Neural progenitor cell (in vitro differentiated cells): ENCODE data around the gene QKI. TPM values are rescaled to one million over a fixed set of nuclear protein-coding genes. Genes with fewer than 3 reads are reported as not detected.

Experiments used
- DNase-seq: peaks from one replicate; pipeline ENCODE4 v3.0.0-alpha.2; 2016; ENCODE audit warnings: low spot score
- H2AFZ ChIP-seq: fragments of 200-600 bp; sonication (generic); replicated peaks from 2 replicates; pipeline ENCODE4 v1.6.1; 2016; ENCODE audit warnings: antibody characterized with exemption
- H3F3A ChIP-seq: fragments of 200-600 bp; sonication (generic); 2 replicates; pipeline ENCODE4 v1.6.1; 2016; ENCODE audit warnings: antibody characterized with exemption, low read depth
- H3K27ac ChIP-seq: fragments of 200-600 bp; sonication (generic); 2 replicates; pipeline ENCODE4 v1.5.1; 2016; ENCODE audit warnings: mild to moderate bottlenecking
- H3K27me3 ChIP-seq: fragments of 200-600 bp; sonication (generic); 2 replicates; pipeline ENCODE4 v1.6.1; 2016; ENCODE audit warnings: mild to moderate bottlenecking, moderate library complexity
- H3K36me3 ChIP-seq: fragments of 200-600 bp; sonication (generic); 2 replicates; pipeline ENCODE4 v1.5.1; 2016
- H3K4me1 ChIP-seq: fragments of 200-600 bp; sonication (generic); 2 replicates; pipeline ENCODE4 v1.6.1; 2016; ENCODE audit warnings: mixed run types
- H3K4me2 ChIP-seq: fragments of 200-600 bp; sonication (generic); 2 replicates; pipeline ENCODE4 v1.6.1; 2016
- H3K4me3 ChIP-seq: fragments of 200-600 bp; sonication (generic); 2 replicates; pipeline ENCODE4 v1.5.1; 2016
- H3K79me2 ChIP-seq: fragments of 200-600 bp; sonication (generic); 2 replicates; pipeline ENCODE4 v1.6.1; 2016; ENCODE audit warnings: low read depth
- H3K9ac ChIP-seq: fragments of 200-600 bp; sonication (generic); 2 replicates; pipeline ENCODE4 v1.6.1; 2016
- H3K9me3 ChIP-seq: fragments of 200-600 bp; sonication (generic); 2 replicates; pipeline ENCODE4 v1.5.1; 2016; ENCODE audit warnings: low read depth
- H4K20me1 ChIP-seq: fragments of 200-600 bp; sonication (generic); 2 replicates; pipeline ENCODE4 v1.6.1; 2016; ENCODE audit warnings: low read depth
- H3K27ac Mint-ChIP-seq: 3 replicates; pipeline ENCODE4 v1.8.0; 2021; ENCODE audit warnings: mixed read lengths
- H3K27me3 Mint-ChIP-seq: 2 replicates; pipeline ENCODE4 v1.8.0; 2022; ENCODE audit warnings: low read depth, mild to moderate bottlenecking, inconsistent platforms, moderate library complexity, mixed read lengths; ENCODE audit not compliant: insufficient read depth
- H3K36me3 Mint-ChIP-seq: 3 replicates; pipeline ENCODE4 v1.8.0; 2021; ENCODE audit warnings: mixed read lengths
- H3K4me1 Mint-ChIP-seq: 3 replicates; pipeline ENCODE4 v1.8.0; 2021; ENCODE audit warnings: mixed read lengths
- H3K4me3 Mint-ChIP-seq: 3 replicates; pipeline ENCODE4 v1.8.0; 2021; ENCODE audit warnings: mild to moderate bottlenecking, moderate library complexity, mixed read lengths
- H3K9me3 Mint-ChIP-seq: 3 replicates; pipeline ENCODE4 v1.8.0; 2020; ENCODE audit warnings: mixed read lengths
- EZH2 ChIP-seq: fragments of 200-600 bp; sonication (generic); IDR thresholded peaks from 2 replicates; pipeline ENCODE4 v1.6.1; 2017; ENCODE audit warnings: antibody characterized with exemption, mild to moderate bottlenecking, moderate library complexity
- EZH2phosphoT487 ChIP-seq: fragments of 200-600 bp; sonication (generic); IDR thresholded peaks from 2 replicates; pipeline ENCODE4 v1.6.1; 2017; ENCODE audit warnings: antibody characterized with exemption
- total RNA-seq: library from RNA; depleted of rRNA; stranded (reverse); fragments of >200 nt; gene quantifications from 2 replicates; pipeline ENCODE4 v1.2.3, GENCODE V29; 2015; ENCODE audit warnings: low replicate concordance
- TF ChIP-seq, protein P1 (sequence below): fragments of 200-600 bp; sonication (generic); IDR thresholded peaks from 2 replicates; pipeline ENCODE4 v1.5.1; 2017; ENCODE audit warnings: antibody characterized with exemption, mild to moderate bottlenecking

The QKI gene
- total RNA-seq, 1 donor from 2014 or later: 212 TPM

DNA sequence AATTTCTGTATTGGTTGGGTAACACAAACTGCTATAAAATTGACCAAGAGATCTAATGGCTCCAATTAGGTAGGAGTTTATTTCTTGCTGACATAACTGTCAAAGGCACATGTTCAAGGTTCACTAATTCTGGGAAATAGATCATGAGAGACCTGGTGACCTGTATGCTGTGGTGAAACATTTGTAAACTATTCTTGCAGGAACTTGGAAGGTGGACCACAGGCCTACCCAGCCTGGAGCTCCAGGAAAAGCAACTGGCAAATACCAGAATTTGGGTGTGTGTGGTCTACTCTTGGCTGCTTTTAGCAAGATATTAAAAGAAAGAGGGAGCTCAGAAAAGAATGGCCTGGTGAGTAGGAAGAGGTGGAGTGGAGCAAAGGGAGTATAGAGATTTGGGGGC is 184.6 kb downstream of the QKI start:
- H4K20me1 ChIP-seq: no peaks in the 10 kb centered on the region
- no peaks in the 10 kb centered on the region for H3K27me3 Mint-ChIP-seq
- H3K4me2 ChIP-seq: no peak overlapping the region
- no peaks in the 10 kb centered on the region for H3K9me3 ChIP-seq
- H3K4me3 ChIP-seq: no peak overlapping the region
- DNase-seq: no peak
- TF ChIP-seq EZH2phosphoT487 (no peak), EZH2 (no peak)
- TF ChIP-seq, protein P1, sequence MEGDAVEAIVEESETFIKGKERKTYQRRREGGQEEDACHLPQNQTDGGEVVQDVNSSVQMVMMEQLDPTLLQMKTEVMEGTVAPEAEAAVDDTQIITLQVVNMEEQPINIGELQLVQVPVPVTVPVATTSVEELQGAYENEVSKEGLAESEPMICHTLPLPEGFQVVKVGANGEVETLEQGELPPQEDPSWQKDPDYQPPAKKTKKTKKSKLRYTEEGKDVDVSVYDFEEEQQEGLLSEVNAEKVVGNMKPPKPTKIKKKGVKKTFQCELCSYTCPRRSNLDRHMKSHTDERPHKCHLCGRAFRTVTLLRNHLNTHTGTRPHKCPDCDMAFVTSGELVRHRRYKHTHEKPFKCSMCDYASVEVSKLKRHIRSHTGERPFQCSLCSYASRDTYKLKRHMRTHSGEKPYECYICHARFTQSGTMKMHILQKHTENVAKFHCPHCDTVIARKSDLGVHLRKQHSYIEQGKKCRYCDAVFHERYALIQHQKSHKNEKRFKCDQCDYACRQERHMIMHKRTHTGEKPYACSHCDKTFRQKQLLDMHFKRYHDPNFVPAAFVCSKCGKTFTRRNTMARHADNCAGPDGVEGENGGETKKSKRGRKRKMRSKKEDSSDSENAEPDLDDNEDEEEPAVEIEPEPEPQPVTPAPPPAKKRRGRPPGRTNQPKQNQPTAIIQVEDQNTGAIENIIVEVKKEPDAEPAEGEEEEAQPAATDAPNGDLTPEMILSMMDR: no peak
- peak overlapping the region; percentile 6 for H3K4me3 Mint-ChIP-seq
- H3K4me1 ChIP-seq: no peaks in the 10 kb centered on the region
- H2AFZ ChIP-seq: no peak overlapping the region
- H3K9ac ChIP-seq: no peak overlapping the region
- no peaks in the 10 kb centered on the region for H3K79me2 ChIP-seq
- H3K27ac ChIP-seq: no peak overlapping the region
- peaks cover 2% of the 10 kb centered on the region for H3K9me3 Mint-ChIP-seq
- no peaks in the 10 kb centered on the region for H3F3A ChIP-seq
- no peaks in the 10 kb centered on the region for H3K36me3 Mint-ChIP-seq
- peaks cover 5% of the 10 kb centered on the region for H3K4me1 Mint-ChIP-seq
- no peaks in the 10 kb centered on the region for H3K27me3 ChIP-seq
- H3K36me3 ChIP-seq: no peaks in the 10 kb centered on the region
- H3K27ac Mint-ChIP-seq: no peak overlapping the region

DNA sequence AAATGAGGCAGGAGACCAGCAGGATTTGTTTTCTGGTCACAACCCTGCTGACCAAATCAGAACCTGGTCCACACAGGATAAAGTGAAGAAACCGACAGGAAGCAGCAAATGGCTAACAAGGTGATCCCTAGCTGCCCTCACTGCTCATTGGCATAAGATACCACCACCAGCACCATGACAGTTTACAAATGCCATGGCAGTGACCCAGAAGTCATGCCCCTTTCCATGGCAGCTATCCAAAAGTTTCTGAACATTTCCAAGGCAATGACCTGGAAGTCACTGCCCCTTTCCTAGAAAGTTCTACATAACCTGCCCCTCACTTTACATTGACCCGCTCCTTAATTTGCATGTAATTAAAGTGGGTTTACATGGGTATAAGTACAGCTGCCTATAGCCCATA is 185.2 kb downstream of the QKI start:
- H3K4me3 Mint-ChIP-seq: no peak overlapping the region
- Histone ChIP-seq H3K79me2 (no peaks in the 10 kb centered on the region), H3K4me2 (no peak overlapping the region), H3K9me3 (no peaks in the 10 kb centered on the region), H3K4me3 (no peak overlapping the region), H3F3A (no peaks in the 10 kb centered on the region), H4K20me1 (no peaks in the 10 kb centered on the region), H2AFZ (no peak overlapping the region), H3K27ac (no peak overlapping the region), H3K9ac (no peak overlapping the region), H3K36me3 (no peaks in the 10 kb centered on the region), H3K27me3 (no peaks in the 10 kb centered on the region), H3K4me1 (no peaks in the 10 kb centered on the region)
- H3K36me3 Mint-ChIP-seq: no peaks in the 10 kb centered on the region
- no peaks in the 10 kb centered on the region for H3K27me3 Mint-ChIP-seq
- DNase-seq: no peak
- TF ChIP-seq EZH2: no peak
- TF ChIP-seq, protein P1: no peak
- peaks cover 2% of the 10 kb centered on the region for H3K9me3 Mint-ChIP-seq
- no peak overlapping the region for H3K27ac Mint-ChIP-seq
- peaks cover 6% of the 10 kb centered on the region for H3K4me1 Mint-ChIP-seq

DNA sequence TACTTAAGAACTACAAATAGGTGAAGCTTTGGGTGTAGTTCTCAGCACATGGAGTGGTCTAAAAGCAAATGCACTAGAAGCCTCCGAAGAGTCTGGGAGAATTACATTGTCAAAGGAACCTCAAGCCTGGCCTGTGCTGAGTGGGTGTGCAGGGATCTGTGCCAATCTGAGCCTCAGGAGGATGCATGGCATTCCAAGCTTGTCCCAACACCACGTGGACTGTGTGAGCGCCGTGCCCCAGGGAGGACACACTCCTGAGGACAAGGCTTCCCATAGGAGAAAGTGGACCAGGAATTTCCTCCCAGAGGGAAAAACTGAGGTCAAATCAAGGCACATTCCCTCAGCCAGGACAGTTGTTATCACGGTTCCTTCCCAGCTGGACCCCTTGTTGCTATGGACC is 185.8 kb downstream of the QKI start:
- H3K4me3 Mint-ChIP-seq: no peak overlapping the region
- no peaks in the 10 kb centered on the region for H3K36me3 Mint-ChIP-seq
- Histone ChIP-seq H3K4me1 (no peaks in the 10 kb centered on the region), H3K9ac (no peak overlapping the region), H2AFZ (no peak overlapping the region), H4K20me1 (no peaks in the 10 kb centered on the region), H3K27ac (no peak overlapping the region), H3K9me3 (no peaks in the 10 kb centered on the region), H3F3A (no peaks in the 10 kb centered on the region), H3K4me3 (no peak overlapping the region), H3K27me3 (no peaks in the 10 kb centered on the region), H3K79me2 (no peaks in the 10 kb centered on the region), H3K36me3 (no peaks in the 10 kb centered on the region), H3K4me2 (no peak overlapping the region)
- peaks cover 2% of the 10 kb centered on the region for H3K9me3 Mint-ChIP-seq
- DNase-seq: no peak
- H3K4me1 Mint-ChIP-seq: peaks cover 6% of the 10 kb centered on the region
- TF ChIP-seq, protein P1: no peak
- no peak for TF ChIP-seq EZH2phosphoT487
- TF ChIP-seq EZH2: no peak
- H3K27ac Mint-ChIP-seq: no peak overlapping the region
- no peaks in the 10 kb centered on the region for H3K27me3 Mint-ChIP-seq

DNA sequence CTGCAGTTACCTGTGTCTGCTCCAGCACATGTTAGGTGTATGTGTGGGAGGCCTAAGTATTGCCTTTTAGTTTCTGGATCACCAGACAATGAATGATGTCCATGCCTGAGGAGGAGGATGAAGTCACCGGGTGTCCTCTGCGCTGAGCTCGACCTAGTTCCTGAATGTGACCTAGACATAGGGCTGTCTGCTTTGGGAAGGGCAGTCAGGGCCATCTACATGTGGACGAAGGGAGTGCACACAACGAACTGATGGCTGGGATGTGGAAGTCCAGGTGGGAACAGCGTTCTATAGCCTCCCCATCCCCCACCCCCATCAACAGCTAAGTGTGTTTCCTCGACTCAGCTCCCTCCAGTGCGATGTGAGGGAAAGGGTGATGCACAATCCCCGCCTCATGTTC is 186.3 kb downstream of the QKI start:
- Mint-ChIP-seq H3K27me3 (no peaks in the 10 kb centered on the region), H3K4me1 (peaks cover 6% of the 10 kb centered on the region), H3K4me3 (no peak overlapping the region), H3K27ac (no peak overlapping the region), H3K36me3 (no peaks in the 10 kb centered on the region), H3K9me3 (peaks cover 2% of the 10 kb centered on the region)
- H3K27me3 ChIP-seq: no peaks in the 10 kb centered on the region
- H3K4me3 ChIP-seq: no peak overlapping the region
- no peaks in the 10 kb centered on the region for H4K20me1 ChIP-seq
- H3K27ac ChIP-seq: no peak overlapping the region
- H3K4me1 ChIP-seq: no peaks in the 10 kb centered on the region
- no peaks in the 10 kb centered on the region for H3K9me3 ChIP-seq
- no peak overlapping the region for H2AFZ ChIP-seq
- DNase-seq: no peak
- H3K36me3 ChIP-seq: no peaks in the 10 kb centered on the region
- H3K79me2 ChIP-seq: no peaks in the 10 kb centered on the region
- TF ChIP-seq EZH2phosphoT487 (no peak), EZH2 (no peak)
- TF ChIP-seq, protein P1: no peak
- H3K4me2 ChIP-seq: no peak overlapping the region
- no peak overlapping the region for H3K9ac ChIP-seq
- H3F3A ChIP-seq: no peaks in the 10 kb centered on the region
